22Rv1 (cell line): ENCODE measurements around the gene TLE1.

Experiments
- ZFX ChIP-seq: fragments of 450-650 bp; IDR thresholded peaks from 2 replicates; pipeline ENCODE4 v1.6.1; 2017; ENCODE audit warnings: antibody characterized with exemption, borderline replicate concordance
- TF ChIP-seq, protein P1 (sequence below): fragments of 450-650 bp; IDR thresholded peaks from 2 replicates; pipeline ENCODE4 v1.5.1; 2017; ENCODE audit warnings: mild to moderate bottlenecking

DNA sequence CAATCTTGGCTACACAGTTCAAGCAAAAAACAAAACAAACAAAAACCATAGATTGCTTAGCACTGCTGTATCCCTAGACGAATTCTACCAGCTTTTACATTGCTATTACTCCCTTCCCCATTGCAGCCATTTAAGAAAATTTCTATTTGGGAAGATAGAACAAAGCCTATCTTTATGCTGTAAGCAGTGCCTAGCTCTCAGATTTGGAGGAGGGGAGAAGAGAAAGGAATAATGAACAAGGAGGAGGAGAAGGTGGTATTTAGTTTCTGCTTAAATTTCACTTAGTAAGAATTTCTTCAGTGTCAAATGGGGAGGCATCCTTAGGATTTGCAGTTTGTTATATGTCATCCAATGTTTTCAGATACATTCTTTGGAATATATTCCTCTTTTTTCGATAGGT, 16.2 kb upstream of the TLE1 start:
- TF ChIP-seq, protein P1, sequence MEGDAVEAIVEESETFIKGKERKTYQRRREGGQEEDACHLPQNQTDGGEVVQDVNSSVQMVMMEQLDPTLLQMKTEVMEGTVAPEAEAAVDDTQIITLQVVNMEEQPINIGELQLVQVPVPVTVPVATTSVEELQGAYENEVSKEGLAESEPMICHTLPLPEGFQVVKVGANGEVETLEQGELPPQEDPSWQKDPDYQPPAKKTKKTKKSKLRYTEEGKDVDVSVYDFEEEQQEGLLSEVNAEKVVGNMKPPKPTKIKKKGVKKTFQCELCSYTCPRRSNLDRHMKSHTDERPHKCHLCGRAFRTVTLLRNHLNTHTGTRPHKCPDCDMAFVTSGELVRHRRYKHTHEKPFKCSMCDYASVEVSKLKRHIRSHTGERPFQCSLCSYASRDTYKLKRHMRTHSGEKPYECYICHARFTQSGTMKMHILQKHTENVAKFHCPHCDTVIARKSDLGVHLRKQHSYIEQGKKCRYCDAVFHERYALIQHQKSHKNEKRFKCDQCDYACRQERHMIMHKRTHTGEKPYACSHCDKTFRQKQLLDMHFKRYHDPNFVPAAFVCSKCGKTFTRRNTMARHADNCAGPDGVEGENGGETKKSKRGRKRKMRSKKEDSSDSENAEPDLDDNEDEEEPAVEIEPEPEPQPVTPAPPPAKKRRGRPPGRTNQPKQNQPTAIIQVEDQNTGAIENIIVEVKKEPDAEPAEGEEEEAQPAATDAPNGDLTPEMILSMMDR = no peak
- no peak for TF ChIP-seq ZFX
